Measurements from ENCODE around the gene TM4SF1.

GRCh38 chr3:149366941-149367840 lies 10.3 kb downstream of the TM4SF1 start:
- TF ChIP-seq CTCF (IDR thresholded peaks at IDR 0.05; ENCODE audit: insufficient read depth, low read depth, low read length) (no peak), EZH2 (IDR thresholded peaks at IDR 0.05; ENCODE audit: insufficient read depth, low read length) (no peak)
